ENCODE measurements around the gene NCS1.

DNA sequence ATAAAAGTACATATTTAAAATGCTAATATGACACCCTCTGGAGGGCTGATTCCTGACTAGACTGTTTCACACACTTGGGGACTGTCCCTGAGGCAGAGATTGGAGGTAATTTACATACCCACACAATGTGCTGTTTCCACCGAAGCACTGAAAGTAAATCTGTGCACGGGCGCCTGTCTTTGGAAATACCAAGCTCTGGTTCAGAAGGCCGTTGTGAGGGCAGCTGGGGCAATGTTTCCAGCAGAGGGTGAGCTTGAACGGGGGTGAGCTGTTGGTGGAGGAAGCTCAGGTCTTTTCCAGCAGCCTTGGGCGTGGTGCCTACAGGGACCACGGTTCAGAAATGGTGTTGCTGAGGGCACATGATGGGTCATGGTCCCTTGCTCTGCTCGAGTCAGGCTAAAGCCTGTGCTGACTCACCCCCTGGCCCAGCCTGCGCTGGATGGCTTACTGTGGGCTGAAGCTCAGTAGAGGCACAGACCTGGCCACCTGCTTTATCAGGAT, 67.6 kb downstream of the NCS1 start:
- TF ChIP-seq, protein P1, sequence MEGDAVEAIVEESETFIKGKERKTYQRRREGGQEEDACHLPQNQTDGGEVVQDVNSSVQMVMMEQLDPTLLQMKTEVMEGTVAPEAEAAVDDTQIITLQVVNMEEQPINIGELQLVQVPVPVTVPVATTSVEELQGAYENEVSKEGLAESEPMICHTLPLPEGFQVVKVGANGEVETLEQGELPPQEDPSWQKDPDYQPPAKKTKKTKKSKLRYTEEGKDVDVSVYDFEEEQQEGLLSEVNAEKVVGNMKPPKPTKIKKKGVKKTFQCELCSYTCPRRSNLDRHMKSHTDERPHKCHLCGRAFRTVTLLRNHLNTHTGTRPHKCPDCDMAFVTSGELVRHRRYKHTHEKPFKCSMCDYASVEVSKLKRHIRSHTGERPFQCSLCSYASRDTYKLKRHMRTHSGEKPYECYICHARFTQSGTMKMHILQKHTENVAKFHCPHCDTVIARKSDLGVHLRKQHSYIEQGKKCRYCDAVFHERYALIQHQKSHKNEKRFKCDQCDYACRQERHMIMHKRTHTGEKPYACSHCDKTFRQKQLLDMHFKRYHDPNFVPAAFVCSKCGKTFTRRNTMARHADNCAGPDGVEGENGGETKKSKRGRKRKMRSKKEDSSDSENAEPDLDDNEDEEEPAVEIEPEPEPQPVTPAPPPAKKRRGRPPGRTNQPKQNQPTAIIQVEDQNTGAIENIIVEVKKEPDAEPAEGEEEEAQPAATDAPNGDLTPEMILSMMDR (conservative IDR thresholded peaks at IDR 0.05 in 1 of 2, IDR thresholded peaks at IDR 0.05 in 1 of 2; ENCODE audit: low read depth in 1 of 2, low read length in 2 of 2), result no peak
- TF ChIP-seq EZH2 (IDR thresholded peaks at IDR 0.05; ENCODE audit: low read length, missing control alignments), result no peak

Data from fibroblast of lung (primary cell).